Lower leg skin (tissue), 4 donors: Measurements from ENCODE around the gene ADAMTS16. TPM values are rescaled to one million over a fixed set of nuclear protein-coding genes. Genes with fewer than 3 reads are reported as not detected.

ENCODE experiments used
- DNase-seq, 2 donors: peaks; one replicate each; pipeline ENCODE4 v3.0.0-alpha.2; 2019; ENCODE audit warnings: low spot score in 2 of 2
- H3K4me3 ChIP-seq: fragments of 200-600 bp; sonication (generic); 2 replicates; pipeline ENCODE4 v1.5.1; 2017; ENCODE audit warnings: mild to moderate bottlenecking, low read depth; ENCODE audit not compliant: poor library complexity, severe bottlenecking
- CTCF ChIP-seq, 3 donors: fragments of 450-650 bp; IDR thresholded peaks; one replicate each; pipeline ENCODE4 v1.5.1; 2016; ENCODE audit warnings: antibody characterized with exemption in 3 of 3, mild to moderate bottlenecking in 3 of 3, moderate library complexity in 2 of 3
- POLR2A ChIP-seq, 2 donors: fragments of 450-650 bp; IDR thresholded peaks; one replicate each; pipeline ENCODE4 v1.6.1; 2016 to 2017; ENCODE audit warnings: antibody characterized with exemption in 2 of 2, mild to moderate bottlenecking in 1 of 2, moderate library complexity in 1 of 2
- WGBS, 2 donors: methylation state at CpG; one replicate each; pipeline ENCODE4 v1.1.5; 2018; 5-methylcytosine and 5-hydroxymethylcytosine counted together
- intact Hi-C: fragments of 100-400 bp; cut with DNase I; formaldehyde crosslinking; loops from one replicate; pipeline ENCODE4 v1.15.0; 2023; ENCODE audit warnings: low total_unique reads
- total RNA-seq, 4 donors: library from RNA; depleted of rRNA; stranded (reverse); fragments of >200 nt; gene quantifications; one replicate each; pipeline ENCODE4 v1.1.0, GENCODE V29; 2016

The ADAMTS16 gene
- total RNA-seq, 4 donors from 2014 or later = 0.55 TPM; not detected in 3

DNA sequence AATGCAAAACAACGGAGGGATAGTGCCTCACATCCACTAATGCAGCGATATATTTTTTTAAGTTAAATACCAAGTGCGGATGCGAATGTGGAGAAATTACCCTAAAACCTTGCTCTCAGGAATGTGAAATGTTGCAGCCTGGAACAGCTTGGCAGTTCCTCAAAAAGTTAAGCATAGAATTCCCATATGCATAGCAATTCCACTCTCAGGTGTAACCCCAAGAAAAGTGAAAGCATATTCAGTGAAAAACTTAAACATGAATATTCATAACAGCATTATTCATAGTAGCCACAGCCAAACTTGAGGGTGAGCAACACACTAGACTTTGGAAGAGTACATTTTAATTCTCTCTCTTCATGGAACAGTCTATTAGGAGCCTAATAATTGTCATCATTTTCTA, 199.1 kb downstream of the ADAMTS16 start:
- no peak for DNase-seq
- TF ChIP-seq CTCF (IDR thresholded peaks at IDR 0.05) (no peak), POLR2A (IDR thresholded peaks at IDR 0.05) (no peak)
- intact Hi-C loops = no loop called here
- no peak overlapping the region for H3K4me3 ChIP-seq
- 97% methylated on average over 4 of the region's 4 CpGs for WGBS, 2 donors

DNA sequence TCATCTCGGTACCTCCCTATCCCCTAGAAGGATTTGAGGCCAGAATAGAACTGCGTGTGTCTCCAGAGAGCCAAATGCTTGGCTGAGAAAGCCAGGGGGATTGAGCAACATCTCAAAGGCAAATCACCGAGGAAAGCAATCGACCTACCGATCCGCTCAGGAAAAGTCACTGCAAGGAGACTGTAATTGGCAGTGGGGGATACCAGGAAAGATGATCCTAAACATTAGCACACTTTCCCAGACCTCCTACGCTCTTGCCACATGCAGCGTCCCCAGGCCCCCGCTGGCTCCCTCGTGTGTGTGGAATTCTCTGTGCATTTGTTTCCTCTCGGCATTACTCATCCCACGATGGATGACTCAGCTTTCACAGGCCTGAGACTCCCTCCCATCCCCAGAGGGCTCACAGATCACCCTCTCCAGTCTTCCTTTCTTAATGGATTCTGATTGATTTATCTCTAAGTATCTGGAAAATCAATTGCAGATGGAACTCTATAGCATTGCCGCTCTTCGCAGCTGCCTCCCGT, 200.1 kb downstream of the ADAMTS16 start:
- intact Hi-C loops = no loop called here
- no peak overlapping the region for H3K4me3 ChIP-seq
- TF ChIP-seq POLR2A (IDR thresholded peaks at IDR 0.05) = no peak
- peak; percentile 82 to 92 for DNase-seq
- WGBS, 2 donors = 25% methylated on average over 15 of the region's 15 CpGs

DNA sequence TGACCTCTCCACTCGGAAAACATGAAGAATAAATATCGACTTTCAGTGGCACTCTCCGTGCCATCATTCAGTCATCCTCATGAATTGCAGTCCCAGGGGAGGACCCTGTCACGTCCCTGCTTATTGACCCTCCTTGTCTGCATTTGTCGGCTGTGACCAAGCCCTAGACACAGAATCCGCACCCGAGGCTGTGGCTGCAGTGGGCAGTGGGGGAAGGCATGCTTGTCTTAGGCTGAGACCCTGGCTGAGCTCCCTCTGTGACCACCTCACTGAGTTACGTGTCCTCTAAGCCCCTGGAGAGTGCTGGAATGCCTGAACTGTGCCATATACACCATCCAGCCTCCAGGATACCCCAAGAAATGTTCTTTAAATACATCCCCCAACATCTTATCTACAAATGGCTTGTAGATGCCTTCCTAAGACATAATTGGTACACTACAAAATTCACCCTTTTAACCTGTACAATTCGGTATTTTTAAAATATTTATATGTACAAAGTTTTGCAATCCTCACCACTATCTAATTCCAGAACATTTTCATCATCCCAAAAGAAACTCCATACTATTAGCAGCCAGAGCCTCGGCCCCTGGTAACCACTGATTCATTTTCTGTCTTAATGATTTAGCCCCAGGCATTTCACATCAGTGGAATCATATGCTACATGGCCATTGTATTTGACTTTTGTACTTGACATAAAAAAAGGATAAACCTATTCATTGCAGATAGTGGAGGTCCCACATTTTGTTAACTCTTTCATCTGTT, 201.6 kb downstream of the ADAMTS16 start:
- no peak for DNase-seq
- intact Hi-C loops = no loop called here
- WGBS, 2 donors = 72 to 90% methylated on average over 10 of the region's 10 CpGs
- H3K4me3 ChIP-seq = no peak overlapping the region
- no peak for TF ChIP-seq CTCF (IDR thresholded peaks at IDR 0.05)
- TF ChIP-seq POLR2A (IDR thresholded peaks at IDR 0.05) = no peak

GRCh38 chr5:5342784-5343183, 202.7 kb downstream of the ADAMTS16 start:
- intact Hi-C loops = no loop called here
- no peak overlapping the region for H3K4me3 ChIP-seq
- TF ChIP-seq CTCF (IDR thresholded peaks at IDR 0.05) = no peak
- TF ChIP-seq POLR2A (IDR thresholded peaks at IDR 0.05) = no peak
- no peak for DNase-seq

DNA sequence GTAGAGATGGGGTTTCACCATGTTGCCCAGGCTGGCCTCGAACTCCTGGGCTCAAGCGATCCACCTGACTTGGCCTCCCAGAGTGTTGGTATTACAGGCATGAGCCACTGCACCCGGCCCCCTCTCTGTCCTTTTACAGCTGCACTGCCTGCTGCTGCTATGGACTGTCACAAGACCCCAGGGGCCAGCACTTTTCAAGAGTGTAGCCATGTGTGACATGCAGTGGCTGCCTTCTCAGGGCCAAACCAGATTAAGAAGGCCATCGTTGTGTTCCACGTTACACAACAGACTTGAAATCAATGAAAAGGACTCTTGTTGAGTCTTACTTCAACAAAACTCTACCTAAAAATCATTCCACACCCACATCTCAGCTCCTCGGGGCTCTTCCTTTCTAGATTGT, 203.4 kb downstream of the ADAMTS16 start:
- no peak for DNase-seq
- TF ChIP-seq CTCF (IDR thresholded peaks at IDR 0.05) (no peak), POLR2A (IDR thresholded peaks at IDR 0.05) (no peak)
- 85% methylated on average over 6 of the region's 6 CpGs for WGBS, 2 donors
- H3K4me3 ChIP-seq = no peak overlapping the region
- intact Hi-C loops = no loop called here

DNA sequence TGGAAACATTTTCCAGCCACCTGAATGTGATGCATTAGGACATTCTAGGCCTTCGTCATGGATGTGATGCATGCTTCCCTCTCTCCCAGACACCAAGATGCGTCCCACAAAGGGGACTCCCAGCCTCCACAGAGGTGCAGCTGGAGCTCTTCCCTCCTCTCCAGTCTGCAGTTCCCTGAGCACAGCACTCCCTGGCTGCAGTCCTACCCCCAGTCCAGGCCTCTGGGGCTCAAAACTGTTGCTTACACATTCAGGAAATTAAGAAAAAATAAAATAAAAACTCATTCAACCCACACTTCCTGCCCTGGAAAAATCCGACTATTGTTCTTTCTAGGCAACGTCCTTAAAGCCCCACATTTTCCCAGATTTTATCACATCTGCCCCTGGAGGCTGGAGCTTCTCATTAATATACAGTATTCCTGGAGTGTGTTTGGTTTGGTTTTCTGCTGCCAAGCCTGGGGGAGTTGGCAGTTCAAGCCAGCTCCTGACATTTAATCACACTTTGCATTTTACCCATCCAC, 204.0 kb downstream of the ADAMTS16 start:
- DNase-seq = no peak
- 44 to 58% methylated on average over 4 of the region's 4 CpGs for WGBS, 2 donors
- no peak overlapping the region for H3K4me3 ChIP-seq
- intact Hi-C loops = no loop called here
- TF ChIP-seq POLR2A (IDR thresholded peaks at IDR 0.05) (no peak), CTCF (IDR thresholded peaks at IDR 0.05) (no peak)
